ENCODE data around the gene SDR9C7. TPM values are rescaled to one million over a fixed set of nuclear protein-coding genes. Genes with fewer than 3 reads are reported as not detected.
"Not testable (repeated sequence)": the region's sequence is repeated elsewhere in the genome, so short reads cannot be mapped to it uniquely, and the experiment has no call there.

The SDR9C7 gene
- total RNA-seq, 2 experiments from 2014 or later = not detected

GRCh38 chr12:56880125-56880992 is 53.8 kb downstream of the SDR9C7 start:
- H3K9me3 ChIP-seq (ENCODE audit: control insufficient read depth in 1 of 2, insufficient read depth in 1 of 2, low read length in 2 of 2) = peaks cover 11 to 12% of the 10 kb centered on the region in 2 experiments
- Mint-ChIP-seq H3K4me1 (ENCODE audit: low read depth) (no peaks in the 10 kb centered on the region), H3K9me3 (peaks cover 13% of the 10 kb centered on the region), H3K36me3 (ENCODE audit: low read depth) (no peaks in the 10 kb centered on the region), H3K27me3 (peaks cover 45% of the 10 kb centered on the region), H3K27ac (no peak overlapping the region), H3K4me3 (no peak overlapping the region)
- intact Hi-C loops (cut with DNase I, micrococcal nuclease) = no loop called here
- no peak overlapping the region for H3K4me3 ChIP-seq (ENCODE audit: low read length)
- H3K36me3 ChIP-seq (ENCODE audit: insufficient read depth, low read length) = no peaks in the 10 kb centered on the region
- peaks cover 3 to 7% of the 10 kb centered on the region in 2 experiments for H3K27me3 ChIP-seq (ENCODE audit: control insufficient read depth in 1 of 2, insufficient read depth in 2 of 2, low read length in 2 of 2)
- no peak for TF ChIP-seq CTCF (IDR thresholded peaks at IDR 0.05)
- ChIA-PET CTCF (no interaction called here), POLR2A (no interaction called here)
- H3K27ac ChIP-seq (ENCODE audit: low read depth in 1 of 2, low read length in 2 of 2) = no peak overlapping the region
- ATAC-seq (ENCODE audit: poor library complexity) = no peak
- DNase-seq = no peak
- no peaks in the 10 kb centered on the region for H3K4me1 ChIP-seq (ENCODE audit: insufficient read depth, low read length)

GRCh38 chr12:56879240-56880124 is 54.7 kb downstream of the SDR9C7 start:
- intact Hi-C loops (cut with DNase I, micrococcal nuclease); H3K36me3 Mint-ChIP-seq (ENCODE audit: low read depth); CTCF ChIA-PET; H3K36me3 ChIP-seq (ENCODE audit: insufficient read depth, low read length); ATAC-seq (ENCODE audit: poor library complexity); H3K4me3 Mint-ChIP-seq; H3K4me1 ChIP-seq (ENCODE audit: insufficient read depth, low read length); H3K27ac Mint-ChIP-seq; DNase-seq; H3K27me3 ChIP-seq (ENCODE audit: control insufficient read depth in 1 of 2, insufficient read depth in 2 of 2, low read length in 2 of 2); H3K27ac ChIP-seq (ENCODE audit: low read depth in 1 of 2, low read length in 2 of 2); POLR2A ChIA-PET; H3K4me3 ChIP-seq (ENCODE audit: low read length); H3K4me1 Mint-ChIP-seq (ENCODE audit: low read depth): not testable (repeated sequence)
- peaks cover 11% of the 10 kb centered on the region for H3K9me3 Mint-ChIP-seq
- H3K27me3 Mint-ChIP-seq = peaks cover 46% of the 10 kb centered on the region
- peaks cover 11 to 12% of the 10 kb centered on the region in 2 experiments for H3K9me3 ChIP-seq (ENCODE audit: control insufficient read depth in 1 of 2, insufficient read depth in 1 of 2, low read length in 2 of 2)

GRCh38 chr12:56878010-56878339 is 56.2 kb downstream of the SDR9C7 start:
- TF ChIP-seq CTCF (IDR thresholded peaks at IDR 0.05) = no peak
- H3K27me3 Mint-ChIP-seq = peaks cover 37% of the 10 kb centered on the region
- H3K27me3 ChIP-seq (ENCODE audit: control insufficient read depth in 1 of 2, insufficient read depth in 2 of 2, low read length in 2 of 2) = peaks cover 0 to 9% of the 10 kb centered on the region in 2 experiments
- no peak overlapping the region for H3K4me3 ChIP-seq (ENCODE audit: low read length)
- intact Hi-C loops (cut with DNase I, micrococcal nuclease) = no loop called here
- ChIA-PET CTCF (no interaction called here), POLR2A (no interaction called here)
- peaks cover 11 to 12% of the 10 kb centered on the region in 2 experiments for H3K9me3 ChIP-seq (ENCODE audit: control insufficient read depth in 1 of 2, insufficient read depth in 1 of 2, low read length in 2 of 2)
- H3K9me3 Mint-ChIP-seq = peaks cover 4% of the 10 kb centered on the region
- no peaks in the 10 kb centered on the region for H3K36me3 ChIP-seq (ENCODE audit: insufficient read depth, low read length)
- DNase-seq = no peak
- no peak overlapping the region for H3K27ac Mint-ChIP-seq
- no peak overlapping the region for H3K4me3 Mint-ChIP-seq
- no peak overlapping the region for H3K27ac ChIP-seq (ENCODE audit: low read depth in 1 of 2, low read length in 2 of 2)
- no peaks in the 10 kb centered on the region for H3K4me1 Mint-ChIP-seq (ENCODE audit: low read depth)
- no peak for ATAC-seq (ENCODE audit: poor library complexity)
- H3K36me3 Mint-ChIP-seq (ENCODE audit: low read depth) = no peaks in the 10 kb centered on the region
- H3K4me1 ChIP-seq (ENCODE audit: insufficient read depth, low read length) = no peaks in the 10 kb centered on the region

Measured in CD4-positive, alpha-beta T cell (primary cell).